Measurements from ENCODE around the gene ELF2.
A peak's percentile ranks its signal among the peaks of the same experiment; 100 is the strongest.
"Not testable (repeated sequence)": the region's sequence is repeated elsewhere in the genome, so short reads cannot be mapped to it uniquely, and the experiment has no call there.

ELF2 gene

DNA sequence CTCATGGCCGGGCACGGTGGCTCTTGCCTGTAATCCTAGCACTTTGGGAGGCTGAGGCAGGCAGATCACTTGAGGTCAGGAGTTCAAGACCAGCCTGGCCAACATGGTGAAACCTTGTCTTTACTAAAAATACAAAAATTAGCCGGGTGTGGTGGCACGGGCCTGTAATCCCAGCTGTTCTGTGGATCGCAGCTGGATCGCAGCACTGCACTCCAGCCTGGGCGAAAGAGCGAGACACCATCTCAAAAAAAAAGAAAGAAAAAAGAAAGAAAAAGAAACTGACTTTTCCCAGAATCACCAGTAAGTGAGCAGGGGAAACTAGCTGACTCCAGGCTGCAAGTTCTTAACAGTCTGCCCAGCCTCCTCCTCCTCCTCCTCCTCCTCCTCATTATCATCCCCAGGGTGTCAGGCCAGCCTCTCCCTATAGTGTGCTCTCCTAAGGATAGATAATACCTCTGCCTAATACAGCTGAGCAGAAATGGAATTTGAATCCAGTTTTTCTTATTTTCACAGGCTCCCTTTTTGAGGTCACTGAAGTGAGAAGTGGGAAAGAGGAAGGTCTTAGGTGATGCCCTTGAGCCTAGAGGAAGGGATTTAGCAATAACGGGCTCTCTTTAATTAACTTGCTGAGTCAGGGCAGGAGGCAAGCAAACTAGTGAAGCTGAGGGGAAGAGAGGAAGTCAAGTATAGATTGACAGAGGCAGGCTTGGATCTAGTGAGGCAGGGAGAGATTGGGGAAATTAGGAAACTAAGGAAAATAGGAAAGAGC is 11.8 kb upstream of the ELF2 start:
- no peak for DNase-seq (ENCODE audit: low spot score)

DNA sequence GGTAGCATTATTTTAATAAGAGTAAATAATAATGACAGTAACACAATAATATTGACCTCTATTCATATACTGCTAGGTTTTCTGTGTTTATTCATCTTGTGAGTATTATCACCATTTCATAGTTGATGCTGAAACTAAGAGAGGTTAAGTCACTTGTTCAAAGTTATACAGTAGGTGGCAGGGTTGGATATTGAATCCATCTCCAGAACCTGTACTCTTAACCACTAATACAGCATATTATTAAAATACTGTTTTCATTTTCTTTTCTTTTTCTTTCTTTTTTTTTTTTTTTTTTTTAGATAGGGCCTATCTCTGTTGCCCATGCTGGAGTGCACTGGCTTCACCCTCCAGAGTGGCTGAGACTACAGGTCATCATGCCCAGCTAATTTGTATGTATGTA is 7.1 kb upstream of the ELF2 start:
- no peak for DNase-seq (ENCODE audit: low spot score)

DNA sequence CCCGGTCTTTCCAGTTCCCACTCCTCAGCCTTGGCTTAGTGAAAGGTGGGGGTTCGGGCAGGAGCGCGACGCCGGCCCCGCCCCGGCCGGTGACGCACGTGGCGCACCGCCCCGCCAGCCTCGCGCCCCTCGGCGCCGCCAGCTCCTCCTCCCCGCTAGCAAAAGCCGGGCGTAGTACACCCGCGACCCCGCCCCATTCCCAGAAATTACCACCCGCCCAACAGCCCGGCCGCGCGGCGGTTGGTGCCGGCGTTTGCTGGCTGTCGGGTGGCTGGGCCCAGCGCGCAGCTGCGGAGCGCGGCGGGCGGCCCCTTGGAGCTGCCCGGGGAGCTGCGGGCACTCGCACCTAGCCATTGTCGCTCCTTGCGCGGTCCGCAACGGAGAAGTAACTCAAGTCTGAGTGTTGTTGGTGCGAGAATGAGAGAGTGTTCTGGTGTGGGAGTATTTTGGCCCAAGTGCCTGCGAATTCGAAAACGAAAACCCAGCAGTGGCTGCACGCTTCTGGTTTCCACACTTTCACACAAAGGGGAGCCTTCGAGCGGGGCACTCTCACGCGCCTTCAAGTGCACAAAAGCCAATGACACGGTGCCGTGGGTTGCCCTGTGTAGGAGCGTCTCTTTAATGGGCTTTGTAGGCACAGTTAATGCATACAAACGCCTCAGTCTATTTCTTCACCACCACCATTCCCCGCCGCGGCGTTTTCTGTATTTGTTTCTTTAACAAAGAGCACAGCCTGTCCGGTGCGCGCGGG is 1.0 kb upstream of the ELF2 start:
- DNase-seq (ENCODE audit: low spot score), result peak; percentile 90

DNA sequence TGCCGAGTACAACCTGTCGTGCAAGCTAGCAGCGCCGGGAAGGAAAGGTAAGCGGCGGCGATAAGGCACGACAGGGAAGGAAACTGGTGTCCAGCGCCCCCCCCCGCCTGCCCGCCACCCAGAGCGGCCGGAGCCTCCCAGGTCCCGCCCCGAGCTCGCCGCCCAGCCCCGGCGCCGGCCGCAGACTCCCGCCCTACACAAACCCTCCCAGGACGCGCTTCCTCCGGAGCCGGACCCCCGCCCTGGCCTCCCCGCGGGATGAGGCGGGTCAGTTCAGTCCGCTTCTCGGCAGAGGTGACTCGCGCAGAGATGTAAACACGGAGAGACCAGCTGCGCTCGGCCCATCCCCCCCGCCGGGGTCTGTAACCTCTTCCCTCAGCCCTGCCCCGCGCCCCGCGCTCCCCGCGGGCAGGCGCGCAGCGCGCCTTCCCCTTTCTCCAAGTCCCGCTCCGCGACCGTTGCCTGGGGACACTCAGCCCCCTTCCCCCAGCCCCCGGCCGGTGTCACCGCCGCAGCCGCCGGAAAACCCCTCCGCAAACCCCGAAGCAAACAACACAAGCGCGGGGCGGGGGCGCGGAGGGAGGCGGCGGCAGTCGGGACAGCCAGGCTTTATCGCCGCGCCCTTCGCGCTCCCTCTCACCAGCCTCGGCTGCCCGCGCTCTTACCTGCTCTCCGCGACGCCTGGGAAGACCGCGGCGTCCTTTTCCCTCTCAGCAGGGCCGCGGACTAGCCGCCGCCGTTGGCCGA is 543 bp downstream of the ELF2 start:
- no peak for DNase-seq (ENCODE audit: low spot score)

DNA sequence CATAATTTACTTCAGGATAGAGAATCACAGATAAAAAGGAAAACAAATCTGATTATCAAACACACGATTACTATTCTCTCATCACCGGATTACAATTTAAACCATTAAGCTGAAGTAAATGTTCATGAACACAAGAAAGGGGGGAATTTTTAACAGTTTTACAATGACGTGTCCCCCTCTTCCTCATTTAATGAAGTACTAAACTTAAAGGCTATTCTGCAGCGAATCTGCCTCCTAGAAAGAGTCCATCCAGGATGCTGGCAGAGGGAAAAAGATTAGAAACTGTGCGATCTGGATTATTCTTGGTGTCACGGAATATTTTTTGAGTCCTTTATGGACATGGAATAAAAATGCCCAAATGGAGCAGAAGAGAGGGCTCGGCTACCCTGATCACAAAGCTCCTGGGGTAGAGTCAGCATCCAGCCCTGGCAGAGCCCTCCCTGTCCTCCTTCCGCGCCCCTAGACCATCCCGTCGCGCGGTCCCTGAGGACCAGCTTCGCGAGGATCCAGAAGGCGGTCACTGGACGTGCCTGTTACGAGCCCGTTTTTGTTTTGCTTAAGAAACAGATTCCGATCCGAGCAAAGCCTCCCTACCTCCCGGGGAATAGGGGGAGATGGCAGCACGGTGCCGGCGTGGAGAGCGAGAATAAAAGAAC is 1.2 kb downstream of the ELF2 start:
- DNase-seq (ENCODE audit: low spot score), result no peak

DNA sequence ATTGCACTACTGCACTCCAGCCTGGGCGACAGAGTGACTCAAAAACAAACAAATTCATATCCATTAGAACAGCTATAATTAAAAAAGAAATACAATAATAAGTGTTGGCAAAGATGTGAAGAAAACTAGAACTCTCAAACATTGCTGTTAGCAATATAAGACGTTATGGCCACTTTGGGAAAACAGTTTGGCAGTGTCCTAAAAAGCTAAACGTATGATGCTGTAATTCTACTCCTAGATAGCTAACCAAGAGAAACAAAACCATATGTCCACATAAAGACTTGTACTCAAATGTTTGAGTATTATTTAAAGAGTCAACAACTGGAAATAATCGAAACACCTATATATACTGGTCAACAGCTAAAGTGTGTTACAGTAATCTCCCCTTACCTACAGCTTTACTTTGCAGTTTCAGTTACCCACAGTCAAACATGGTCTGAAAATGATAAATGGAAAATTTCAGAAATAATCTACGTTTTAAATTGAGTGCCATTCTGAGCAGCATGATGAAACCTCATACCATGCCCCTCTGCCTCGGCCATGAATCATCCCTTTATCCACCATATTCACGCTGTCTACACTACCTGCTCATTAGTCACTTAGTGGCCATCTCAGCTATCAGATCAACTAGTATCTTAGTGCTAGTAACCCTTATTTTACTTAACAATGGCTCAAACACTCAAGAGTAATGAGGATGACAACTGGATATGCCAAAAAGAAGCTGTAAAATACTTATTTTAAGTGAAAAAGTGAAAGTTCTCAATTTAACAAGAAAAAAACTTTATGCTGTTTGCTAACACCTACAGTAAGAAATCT is 4.9 kb downstream of the ELF2 start:
- DNase-seq (ENCODE audit: low spot score), result no peak

DNA sequence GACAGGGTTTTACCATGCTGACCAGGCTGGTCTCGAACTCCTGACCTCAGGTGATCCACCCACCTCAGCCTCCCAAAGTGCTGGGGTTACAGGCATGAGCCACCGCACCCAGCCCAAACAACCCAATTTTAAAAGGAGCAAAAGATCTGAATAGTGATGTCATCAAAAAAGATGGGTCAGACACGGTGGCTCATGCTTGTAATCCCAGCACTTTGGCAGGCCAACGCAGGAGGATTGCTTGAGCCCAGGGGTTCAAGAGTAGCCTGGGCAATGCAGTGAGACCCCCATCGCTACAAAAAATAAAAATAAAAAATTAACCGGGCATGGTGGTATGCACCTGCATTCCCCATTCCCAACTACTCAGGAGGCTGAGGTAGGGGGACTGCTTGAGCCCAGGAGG is 6.1 kb downstream of the ELF2 start:
- DNase-seq (ENCODE audit: low spot score), result no peak

DNA sequence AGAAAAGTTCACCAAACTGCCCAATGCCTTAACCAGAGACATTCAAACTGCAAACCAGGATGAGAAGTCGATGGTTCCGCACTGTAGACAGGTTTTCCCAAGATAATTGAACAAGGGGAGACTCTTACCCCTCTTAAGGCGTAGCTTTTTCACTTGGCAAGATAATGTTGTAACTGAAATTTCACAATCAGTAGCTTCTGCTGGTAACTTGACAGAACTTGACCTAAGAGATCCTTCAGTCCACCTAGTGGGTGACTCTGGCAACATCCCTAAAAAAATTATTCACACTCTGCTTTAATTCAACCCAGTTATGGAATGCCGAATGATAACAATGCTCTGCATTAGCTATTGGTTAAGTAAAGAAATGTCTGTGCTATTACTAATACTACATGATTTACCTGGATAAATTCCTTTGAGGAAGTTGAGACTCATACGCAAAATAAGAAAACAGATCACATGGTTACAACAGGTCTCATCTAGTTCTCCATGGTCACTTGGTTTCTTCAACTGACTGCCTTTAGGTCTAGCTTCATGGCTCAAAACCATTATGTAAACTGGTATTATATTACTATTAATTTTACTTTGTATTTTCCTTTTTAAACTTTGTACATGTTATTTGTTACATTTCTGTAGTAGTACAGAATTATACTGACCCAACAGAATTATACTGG is 9.1 kb downstream of the ELF2 start:
- DNase-seq (ENCODE audit: low spot score), result peak; percentile 56

DNA sequence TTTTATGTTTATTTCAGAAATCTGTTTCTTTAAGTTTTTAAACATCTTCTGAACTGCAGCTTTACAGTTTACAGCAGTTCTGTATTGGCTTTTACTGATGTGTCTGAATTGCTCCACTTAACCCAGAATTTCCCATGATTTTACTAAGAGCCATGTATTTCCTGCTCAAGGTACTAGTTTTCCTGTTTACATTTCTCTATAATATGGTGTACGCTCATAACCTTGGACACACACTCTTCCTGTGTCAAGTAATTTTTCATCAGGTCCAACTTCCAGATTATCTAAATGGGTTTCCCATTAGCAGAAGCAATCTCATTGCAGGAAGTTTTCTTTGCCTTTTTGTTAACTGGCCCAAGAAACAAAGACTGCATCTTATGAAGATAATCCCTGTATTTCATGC is 12.3 kb downstream of the ELF2 start:
- no peak for DNase-seq (ENCODE audit: low spot score)

DNA sequence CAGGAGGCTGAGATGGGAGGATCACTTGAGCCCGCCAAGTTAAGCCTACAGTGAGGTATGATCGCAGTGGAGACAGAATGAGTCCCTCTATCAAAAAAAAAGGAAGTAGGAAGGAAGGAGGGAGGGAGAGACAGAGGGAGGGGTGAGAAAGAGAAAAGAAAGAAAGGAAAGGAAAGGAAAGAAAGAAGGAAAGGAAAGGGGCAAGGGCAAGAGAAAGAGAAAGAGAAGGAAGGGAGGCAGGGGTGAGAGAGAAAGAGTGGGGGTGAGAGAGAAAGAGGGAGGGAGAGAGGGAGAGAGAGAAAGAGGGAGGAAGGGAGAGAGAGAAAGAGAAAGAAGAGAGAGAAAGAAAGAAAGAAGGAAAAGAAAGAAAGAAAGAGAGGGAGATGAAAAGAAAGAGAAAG is 13.2 kb downstream of the ELF2 start:
- DNase-seq (ENCODE audit: low spot score), result no peak

DNA sequence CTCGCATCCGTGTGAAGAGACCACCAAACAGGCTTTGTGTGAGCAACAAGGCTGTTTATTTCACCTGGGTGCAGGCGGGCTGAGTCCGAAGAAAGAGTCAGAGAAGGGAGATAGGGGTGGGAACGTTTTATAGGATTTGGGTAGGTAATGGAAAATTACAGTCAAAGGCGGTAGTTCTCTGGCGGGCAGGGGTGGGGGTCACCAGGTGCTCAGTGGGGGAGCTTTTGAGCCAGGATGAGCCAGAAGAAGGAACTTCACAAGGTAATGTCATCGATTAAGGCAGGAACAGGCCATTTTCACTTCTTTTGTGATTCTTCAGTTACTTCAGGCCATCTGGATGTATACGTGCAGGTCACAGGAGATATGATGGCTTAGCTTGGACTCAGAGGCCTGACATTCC is 19.0 kb downstream of the ELF2 start:
- not testable (repeated sequence) for DNase-seq (ENCODE audit: low spot score)

DNA sequence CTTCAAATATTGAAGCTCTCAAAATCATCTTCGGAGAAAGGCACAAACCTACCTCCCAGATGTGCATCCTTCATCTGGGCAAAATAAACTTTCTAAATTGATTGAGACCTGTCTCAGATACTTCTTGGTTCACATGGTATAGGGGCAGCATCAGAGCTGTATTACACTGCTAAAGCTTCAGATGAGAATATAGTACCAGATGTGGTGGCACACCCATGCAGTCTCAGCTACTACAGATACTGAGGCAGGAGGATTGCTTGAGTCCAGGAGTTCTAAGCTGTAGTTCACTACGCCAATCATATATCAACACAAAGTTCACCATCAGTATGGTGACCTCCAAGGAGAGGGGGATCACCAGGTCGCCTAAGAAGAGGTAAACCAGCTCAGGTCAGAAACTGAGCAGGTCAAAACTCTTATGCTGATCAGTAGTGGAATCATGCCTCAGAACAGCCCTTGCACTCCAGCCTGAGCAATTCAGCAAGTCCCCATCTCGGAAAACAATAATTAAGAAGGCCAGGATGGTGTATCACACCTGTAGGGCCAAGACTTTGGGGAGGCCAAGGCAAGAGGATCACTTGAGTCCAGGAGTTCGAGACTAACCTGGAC is 22.0 kb downstream of the ELF2 start:
- DNase-seq (ENCODE audit: low spot score), result no peak

DNA sequence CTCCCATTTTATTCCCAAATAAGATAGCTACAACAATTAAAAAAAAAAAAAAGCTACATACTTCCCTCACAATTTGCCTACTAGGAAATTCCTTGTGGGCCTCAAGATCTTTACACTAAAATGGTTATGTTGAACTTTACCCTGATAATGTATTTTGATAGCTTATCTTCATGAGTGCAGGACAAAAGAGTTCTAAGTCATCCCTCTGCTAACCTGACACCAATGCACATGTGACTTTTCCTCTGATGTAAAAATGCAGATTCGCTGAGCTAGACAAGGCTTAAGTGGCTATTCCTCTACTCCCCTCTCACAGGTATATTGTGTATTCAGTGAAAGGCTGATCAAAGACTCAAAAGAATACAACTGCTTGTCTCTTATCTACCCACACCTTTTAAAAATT is 22.5 kb downstream of the ELF2 start:
- no peak for DNase-seq (ENCODE audit: low spot score)

DNA sequence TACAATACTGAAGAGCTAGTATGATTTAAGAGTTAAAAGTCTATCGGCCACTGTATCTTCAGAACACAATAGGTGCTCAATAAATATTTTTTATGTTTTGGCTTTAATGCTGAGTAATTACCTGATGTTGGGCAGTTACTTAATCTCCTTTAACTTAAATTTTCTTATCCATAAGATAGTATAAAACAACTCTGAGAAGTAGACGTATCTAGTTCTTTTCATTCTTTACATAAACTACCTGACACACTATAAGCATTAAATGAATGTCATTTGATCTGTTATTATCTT is 22.9 kb downstream of the ELF2 start:
- no peak for DNase-seq (ENCODE audit: low spot score)

DNA sequence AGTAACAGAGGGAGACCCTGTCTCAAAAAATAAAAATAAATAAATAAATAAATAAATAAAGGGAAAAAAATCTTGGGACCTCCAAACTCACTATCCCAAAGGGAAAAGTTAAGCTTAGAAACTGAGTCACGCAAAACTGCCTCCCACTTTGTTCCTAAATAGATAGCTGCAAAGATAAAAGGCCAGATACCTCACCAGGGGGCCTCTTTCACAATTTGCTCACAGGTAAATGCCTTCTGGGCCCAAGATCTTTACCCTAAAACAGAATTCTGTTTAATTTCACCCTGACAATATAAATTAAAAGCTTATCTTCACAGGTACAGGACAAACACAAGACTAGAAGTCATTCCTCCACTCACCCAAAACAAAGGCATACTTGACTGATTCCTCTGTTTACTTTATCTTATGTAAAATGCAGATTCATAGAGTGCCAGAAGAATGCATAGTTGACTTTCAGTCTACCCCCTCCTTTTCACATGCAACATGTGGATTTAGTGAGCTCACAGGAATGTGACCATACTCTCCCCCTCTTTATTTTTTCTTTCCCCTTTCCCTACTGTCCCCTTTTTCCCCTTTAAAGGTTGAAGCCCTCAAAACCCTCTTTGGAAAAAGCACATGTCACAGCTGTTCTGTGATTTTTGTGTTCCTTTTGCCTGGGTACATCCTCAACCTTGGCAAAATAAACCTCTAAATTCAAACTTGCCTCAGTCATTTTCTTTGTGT is 23.4 kb downstream of the ELF2 start:
- DNase-seq (ENCODE audit: low spot score), result no peak

DNA sequence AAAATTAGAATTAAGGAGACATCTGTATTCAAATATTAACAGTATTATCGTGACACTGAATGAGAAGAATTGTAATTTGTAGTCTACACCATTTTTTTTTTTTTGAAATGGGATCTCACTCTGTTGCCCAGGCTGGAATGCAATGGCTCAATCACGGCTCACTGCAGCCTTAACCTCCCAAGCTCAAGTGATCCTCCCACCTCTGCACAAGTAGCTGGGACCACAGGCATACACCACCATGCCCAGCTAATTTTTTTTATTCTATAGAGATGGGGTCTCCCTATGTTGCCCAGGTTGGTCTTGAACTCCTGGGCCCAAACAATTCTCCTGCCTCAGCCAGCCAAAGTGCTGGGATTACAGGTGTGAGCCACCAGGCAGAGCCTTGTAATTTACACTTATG is 24.8 kb downstream of the ELF2 start:
- DNase-seq (ENCODE audit: low spot score), result no peak

DNA sequence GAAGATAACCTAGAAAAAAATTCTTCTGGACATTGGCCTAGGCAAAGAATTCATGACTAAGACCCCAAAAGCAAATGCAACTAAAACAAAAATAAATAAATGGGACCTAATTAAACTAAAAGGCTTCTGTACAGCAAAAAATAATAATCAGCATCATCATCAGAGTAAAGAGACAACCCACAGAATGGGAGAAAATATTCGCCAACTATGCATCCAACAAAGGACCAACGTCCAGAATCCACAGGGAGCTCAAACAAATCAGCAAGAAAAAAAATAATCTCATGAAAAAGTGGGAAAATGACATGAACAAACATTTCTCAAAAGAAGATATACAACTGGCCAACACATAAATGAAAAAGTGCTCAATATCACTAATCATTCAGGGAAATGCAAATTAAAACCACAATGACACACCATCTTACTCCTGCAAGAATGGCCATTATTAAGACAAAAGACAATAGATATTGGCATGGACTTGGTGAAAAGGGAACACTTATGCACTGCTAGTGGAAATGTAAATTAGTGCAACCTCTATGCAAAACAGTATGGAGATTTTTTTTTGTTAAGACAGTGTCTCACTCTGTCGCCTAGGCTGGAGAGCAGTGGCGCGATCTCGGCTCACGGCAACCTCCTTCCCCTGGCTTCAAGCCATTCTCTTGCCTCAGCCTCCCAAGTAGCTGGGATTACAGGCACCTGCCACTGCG is 29.9 kb downstream of the ELF2 start:
- DNase-seq (ENCODE audit: low spot score), result no peak

DNA sequence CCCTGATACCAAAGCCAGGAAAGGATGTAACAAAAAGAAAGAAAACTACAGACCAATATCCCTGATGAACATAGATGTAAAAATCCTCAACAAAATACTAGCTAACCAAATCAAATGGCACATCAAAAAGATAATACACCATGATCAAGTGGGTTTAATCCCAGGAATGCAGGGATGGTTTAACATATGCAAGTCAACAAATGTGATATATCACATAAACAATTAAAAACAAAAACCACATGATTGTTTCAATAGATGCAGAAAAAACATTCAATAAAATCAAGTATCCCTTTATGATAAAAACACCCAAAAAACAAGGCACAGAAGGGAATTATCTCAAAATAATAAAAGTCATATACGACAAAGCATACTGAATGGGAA is 31.5 kb downstream of the ELF2 start:
- no peak for DNase-seq (ENCODE audit: low spot score)

DNA sequence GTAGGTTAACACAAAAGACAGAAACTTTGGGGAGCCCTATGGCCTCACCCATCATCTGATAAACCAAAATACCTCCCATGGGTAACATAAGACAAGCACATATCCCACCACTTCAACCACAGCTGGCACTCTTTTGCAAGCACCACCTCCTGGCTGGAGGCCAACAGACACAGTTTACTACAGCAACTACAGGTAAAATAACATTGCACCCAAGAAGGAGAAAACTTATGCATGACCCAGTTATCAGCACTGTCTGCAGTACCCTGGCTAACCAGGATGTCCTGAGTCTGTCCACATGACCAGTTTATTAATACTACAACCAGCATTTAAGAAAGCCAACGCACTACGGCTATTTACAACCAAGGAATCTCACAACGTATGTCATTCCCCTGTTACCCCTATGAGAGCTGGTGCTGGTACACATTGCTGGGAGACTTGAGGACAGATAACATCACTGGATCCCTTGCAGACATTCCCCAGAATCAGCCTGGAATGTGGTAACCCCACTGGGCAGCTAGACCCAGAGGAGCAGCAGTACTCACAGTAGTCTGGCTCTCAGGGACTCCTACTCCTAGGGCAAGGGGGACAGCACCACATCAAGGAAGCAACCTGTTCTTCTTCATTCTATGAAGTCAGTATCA is 32.0 kb downstream of the ELF2 start:
- no peak for DNase-seq (ENCODE audit: low spot score)
